ENCODE results near the gene PTBP1. TPM values are rescaled to one million over a fixed set of nuclear protein-coding genes. Genes with fewer than 3 reads are reported as not detected.
A peak's percentile ranks its signal among the peaks of the same experiment; 100 is the strongest.
"Not testable (repeated sequence)": the region's sequence is repeated elsewhere in the genome, so short reads cannot be mapped to it uniquely, and the experiment has no call there.

PTBP1 gene
- total and polyA plus RNA-seq, 9 donors: 73.4 to 312 (median 215) TPM

DNA sequence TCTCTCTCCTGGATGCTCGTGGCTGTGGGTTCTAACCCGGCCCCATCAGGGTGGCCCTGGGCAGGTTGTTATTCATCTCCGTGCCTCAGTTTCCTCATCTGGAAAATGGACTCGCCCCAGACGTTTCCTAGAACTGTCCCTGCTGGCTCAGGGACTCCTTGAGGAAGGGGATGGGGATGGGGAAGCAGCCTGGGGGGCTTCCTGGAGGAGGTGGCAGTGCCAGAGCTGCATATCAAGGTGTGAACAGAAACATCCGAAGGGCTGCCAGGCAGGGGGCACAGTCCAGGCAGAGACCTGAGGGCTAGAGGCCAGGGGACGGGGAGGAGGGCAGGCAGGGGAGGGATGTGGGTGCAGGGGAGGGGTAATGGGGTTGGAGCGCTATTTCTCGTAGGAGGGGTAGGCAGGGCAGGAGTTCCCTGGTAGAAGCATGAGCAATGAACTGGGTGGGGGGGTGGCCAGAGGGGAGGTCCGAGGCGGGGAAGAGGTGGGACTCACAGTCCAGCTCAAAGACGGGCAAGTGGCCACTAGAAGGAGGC, 51.2 kb downstream of the PTBP1 start:
- intact Hi-C loops (cut with DNase I): loop anchor here in 1 of 4 donors (10.0 kb wide), 1 partner anchor 94 kb away; the partner anchor contains the start of gene MISP
- DNase-seq: peak in 1 of 5 donors; percentile 28
- 40 to 45% (median 43%) methylated on average over 12 of the region's 12 CpGs for WGBS, 3 donors
- Histone ChIP-seq H3K27ac (no peak overlapping the region), H3K9me3 (no peaks in the 10 kb centered on the region), H3K36me3 (no peaks in the 10 kb centered on the region), H3K4me3 (no peak overlapping the region), H3K4me1 (ENCODE audit: insufficient read depth) (peaks cover 11% of the 10 kb centered on the region), H3K27me3 (peaks cover 9% of the 10 kb centered on the region)
- TF ChIP-seq, protein P1, sequence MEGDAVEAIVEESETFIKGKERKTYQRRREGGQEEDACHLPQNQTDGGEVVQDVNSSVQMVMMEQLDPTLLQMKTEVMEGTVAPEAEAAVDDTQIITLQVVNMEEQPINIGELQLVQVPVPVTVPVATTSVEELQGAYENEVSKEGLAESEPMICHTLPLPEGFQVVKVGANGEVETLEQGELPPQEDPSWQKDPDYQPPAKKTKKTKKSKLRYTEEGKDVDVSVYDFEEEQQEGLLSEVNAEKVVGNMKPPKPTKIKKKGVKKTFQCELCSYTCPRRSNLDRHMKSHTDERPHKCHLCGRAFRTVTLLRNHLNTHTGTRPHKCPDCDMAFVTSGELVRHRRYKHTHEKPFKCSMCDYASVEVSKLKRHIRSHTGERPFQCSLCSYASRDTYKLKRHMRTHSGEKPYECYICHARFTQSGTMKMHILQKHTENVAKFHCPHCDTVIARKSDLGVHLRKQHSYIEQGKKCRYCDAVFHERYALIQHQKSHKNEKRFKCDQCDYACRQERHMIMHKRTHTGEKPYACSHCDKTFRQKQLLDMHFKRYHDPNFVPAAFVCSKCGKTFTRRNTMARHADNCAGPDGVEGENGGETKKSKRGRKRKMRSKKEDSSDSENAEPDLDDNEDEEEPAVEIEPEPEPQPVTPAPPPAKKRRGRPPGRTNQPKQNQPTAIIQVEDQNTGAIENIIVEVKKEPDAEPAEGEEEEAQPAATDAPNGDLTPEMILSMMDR (IDR thresholded peaks at IDR 0.05): no peak
- TF ChIP-seq EP300 (IDR thresholded peaks at IDR 0.05) (no peak), POLR2A (IDR thresholded peaks at IDR 0.05) (no peak)

DNA sequence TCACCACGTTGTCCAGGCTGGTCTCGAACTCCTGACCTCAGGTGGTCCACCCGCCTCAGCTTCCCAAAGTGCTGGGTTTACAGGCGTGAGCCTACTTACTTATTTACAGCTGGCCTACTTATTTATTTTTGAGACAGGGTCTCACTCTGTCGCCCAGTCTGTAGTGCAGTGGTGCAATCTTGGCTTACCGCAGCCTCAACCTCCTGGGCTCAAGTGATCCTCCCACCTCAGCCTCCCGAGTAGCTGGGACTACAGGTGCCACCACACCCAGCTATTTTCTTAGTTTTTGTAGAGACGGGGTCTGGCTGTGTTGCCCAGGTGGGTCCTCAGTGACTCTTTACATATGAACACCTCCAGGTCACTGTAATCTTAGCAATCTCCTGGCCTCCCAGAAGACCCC, 51.9 kb downstream of the PTBP1 start:
- not testable (repeated sequence) for H3K27me3 ChIP-seq; H3K9me3 ChIP-seq; H3K27ac ChIP-seq; H3K4me1 ChIP-seq (ENCODE audit: insufficient read depth); H3K4me3 ChIP-seq; DNase-seq; H3K36me3 ChIP-seq
- 80 to 87% (median 81%) methylated on average over 8 of the region's 8 CpGs for WGBS, 3 donors
- intact Hi-C loops (cut with DNase I): loop anchor here in 1 of 4 donors (10.0 kb wide), 1 partner anchor 94 kb away; the partner anchor contains the start of gene MISP

DNA sequence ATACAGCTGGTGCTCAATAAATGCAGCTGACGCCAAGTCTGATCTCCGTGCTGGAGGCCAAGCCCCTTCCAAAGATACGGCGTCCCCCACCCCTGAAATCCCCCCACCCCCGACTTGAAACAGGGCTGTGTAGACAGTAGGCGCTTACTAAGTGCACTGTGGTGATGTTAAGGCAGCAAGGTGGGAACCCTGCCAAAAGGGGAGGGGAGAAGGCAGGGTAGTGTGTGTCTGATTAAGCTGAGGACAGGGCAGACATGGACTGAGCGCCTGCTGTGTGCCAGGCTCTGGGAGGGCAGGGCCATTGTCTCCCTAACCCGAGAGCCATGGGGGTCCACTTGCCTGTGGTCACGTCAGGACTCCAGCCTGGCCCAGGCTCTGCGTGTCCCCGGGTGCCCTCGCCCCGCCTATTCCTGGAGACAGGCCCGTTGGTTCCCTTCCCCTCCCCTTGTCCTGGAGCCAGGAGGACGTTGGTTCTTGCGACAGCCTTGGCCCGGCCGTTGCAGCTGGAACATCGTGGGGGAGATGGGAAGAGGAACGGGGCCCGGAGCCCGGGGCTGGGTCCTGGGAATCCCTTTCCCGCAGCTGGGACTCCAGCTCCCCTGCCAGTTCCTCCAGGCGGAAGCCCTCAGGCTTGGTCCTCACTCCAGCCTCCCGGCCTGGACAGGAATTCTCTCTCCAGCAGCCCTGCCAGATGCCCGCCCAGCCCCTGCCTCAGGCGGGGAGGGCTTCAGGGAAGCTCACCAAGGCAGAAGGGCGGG, 53.1 kb downstream of the PTBP1 start:
- H3K36me3 ChIP-seq: no peaks in the 10 kb centered on the region
- peak overlapping the region; percentile 57 to 83 for H3K27ac ChIP-seq
- peaks cover 5% of the 10 kb centered on the region for H3K27me3 ChIP-seq
- H3K4me1 ChIP-seq (ENCODE audit: insufficient read depth): peaks cover 5% of the 10 kb centered on the region
- intact Hi-C loops (cut with DNase I): loop anchor here in 2 of 4 donors (10.0 kb wide), 1 partner anchor 134 kb away; the partner anchor contains the start of gene WDR18 (in 2 of the 2)
- WGBS, 3 donors: 11 to 15% (median 14%) methylated on average over 27 to 28 of the region's 28 CpGs
- peak; percentile 91 to 96 (median 93) for DNase-seq
- no peak overlapping the region for H3K4me3 ChIP-seq
- TF ChIP-seq, protein P1 (IDR thresholded peaks at IDR 0.05): no peak
- peak; percentile 88 for TF ChIP-seq EP300 (IDR thresholded peaks at IDR 0.05)
- no peaks in the 10 kb centered on the region for H3K9me3 ChIP-seq

DNA sequence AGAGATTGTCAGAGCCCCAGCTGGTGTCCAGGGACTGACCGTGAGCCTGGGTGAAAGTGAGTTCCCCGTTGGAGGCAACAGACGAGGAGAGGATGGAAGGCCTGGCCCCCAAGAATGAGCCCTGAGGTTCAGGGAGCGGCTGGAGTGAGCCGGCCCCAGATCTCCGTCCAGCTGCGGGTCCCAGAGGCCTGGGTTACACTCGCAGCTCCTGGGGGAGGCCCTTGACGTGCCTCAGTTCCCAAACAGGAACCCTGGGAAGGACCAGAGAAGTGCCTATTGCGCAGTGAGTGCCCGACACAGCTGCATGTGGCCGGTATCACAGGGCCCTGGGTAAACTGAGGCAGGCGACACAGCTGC, 53.7 kb downstream of the PTBP1 start:
- Histone ChIP-seq H3K4me1 (ENCODE audit: insufficient read depth) (peaks cover 5% of the 10 kb centered on the region), H3K27me3 (peaks cover 5% of the 10 kb centered on the region), H3K27ac (peak overlapping the region; percentile 57 to 83), H3K4me3 (no peak overlapping the region), H3K36me3 (no peaks in the 10 kb centered on the region), H3K9me3 (no peaks in the 10 kb centered on the region)
- no peak for DNase-seq
- 22 to 35% (median 24%) methylated on average over 12 to 13 of the region's 13 CpGs for WGBS, 3 donors
- TF ChIP-seq POLR2A (IDR thresholded peaks at IDR 0.05) (no peak), EP300 (IDR thresholded peaks at IDR 0.05) (no peak)
- TF ChIP-seq, protein P1 (IDR thresholded peaks at IDR 0.05): no peak
- intact Hi-C loops (cut with DNase I): loop anchor here in 2 of 4 donors (10.0 kb wide), 1 partner anchor 134 kb away; the partner anchor contains the start of gene WDR18 (in 2 of the 2)
